Neural cell (in vitro differentiated cells): ENCODE measurements around the gene DENND4A. TPM values are rescaled to one million over a fixed set of nuclear protein-coding genes. Genes with fewer than 3 reads are reported as not detected.

ENCODE experiments used
- H2AFZ ChIP-seq: fragments of 200-600, 300-800 bp; sonication (generic), shearing (Covaris generic); 2 replicates; pipeline ENCODE4 v1.6.0; 2014; ENCODE audit warnings: low read depth, mild to moderate bottlenecking, antibody characterized with exemption, low read length, moderate library complexity
- H3F3A ChIP-seq: fragments of 200-600 bp; shearing (Covaris generic); 2 replicates; pipeline ENCODE4 v1.6.1; 2016; ENCODE audit warnings: mild to moderate bottlenecking, moderate library complexity, mixed read lengths, antibody characterized with exemption, low read length; ENCODE audit not compliant: insufficient read depth, poor library complexity, severe bottlenecking
- H3K27ac ChIP-seq: fragments of 200-600, 300-800 bp; sonication (generic), shearing (Covaris generic); 2 replicates; pipeline ENCODE4 v1.5.1; 2014; ENCODE audit warnings: mild to moderate bottlenecking, low read length, moderate library complexity
- H3K27me3 ChIP-seq: fragments of 300-800, 200-600 bp; sonication (generic), shearing (Covaris generic); 2 replicates; pipeline ENCODE4 v1.6.0; 2014; ENCODE audit warnings: mild to moderate bottlenecking, low read depth, low read length, moderate library complexity; ENCODE audit not compliant: insufficient read depth
- H3K36me3 ChIP-seq: fragments of 300-800, 200-600 bp; sonication (generic), shearing (Covaris generic); 2 replicates; pipeline ENCODE4 v1.5.1; 2014; ENCODE audit warnings: mild to moderate bottlenecking, antibody characterized with exemption, low read length, moderate library complexity; ENCODE audit not compliant: insufficient read depth
- H3K4me2 ChIP-seq: fragments of 300-800, 200-600 bp; sonication (generic), shearing (Covaris generic); 2 replicates; pipeline ENCODE4 v1.6.0; 2014; ENCODE audit warnings: mild to moderate bottlenecking, low read length
- H3K4me3 ChIP-seq: fragments of 300-800, 200-600 bp; sonication (generic), shearing (Covaris generic); 2 replicates; pipeline ENCODE4 v1.5.1; 2014; ENCODE audit warnings: mild to moderate bottlenecking, low read length, moderate library complexity
- H3K79me2 ChIP-seq: fragments of 200-600 bp; shearing (Covaris generic); replicated peaks from 2 replicates; pipeline ENCODE4 v1.6.0; 2014; ENCODE audit warnings: mild to moderate bottlenecking, low read length, moderate library complexity; ENCODE audit not compliant: insufficient read depth
- H3K9ac ChIP-seq: fragments of 300-800, 200-600 bp; sonication (generic), shearing (Covaris generic); 2 replicates; pipeline ENCODE4 v1.6.1; 2016; ENCODE audit warnings: mild to moderate bottlenecking, low read length, mixed read lengths
- H3K9me2 ChIP-seq: fragments of 200-600 bp; shearing (Covaris generic); 2 replicates; pipeline ENCODE4 v1.6.1; 2016; ENCODE audit warnings: mild to moderate bottlenecking, low read length, mixed read lengths; ENCODE audit not compliant: insufficient read depth
- H3K9me3 ChIP-seq: fragments of 200-600, 300-800 bp; sonication (generic), shearing (Covaris generic); 2 replicates; pipeline ENCODE4 v1.6.1; 2016; ENCODE audit warnings: mild to moderate bottlenecking, mixed run types, low read length, moderate library complexity, mixed read lengths
- H4K20me1 ChIP-seq: fragments of 200-600 bp; shearing (Covaris generic); 2 replicates; pipeline ENCODE4 v1.6.1; 2016; ENCODE audit warnings: mild to moderate bottlenecking, mixed run types; ENCODE audit not compliant: insufficient read depth
- EP300 ChIP-seq: fragments of 450-650 bp; conservative IDR thresholded peaks from 2 replicates; pipeline ENCODE4 v1.6.1; 2014; ENCODE audit warnings: antibody characterized with exemption, mild to moderate bottlenecking, moderate library complexity; ENCODE audit not compliant: poor library complexity, severe bottlenecking
- EZH2 ChIP-seq: fragments of 200-600, 300-800 bp; shearing (Covaris generic), sonication (generic); IDR thresholded peaks from 2 replicates; pipeline ENCODE4 v1.6.1; 2014; ENCODE audit warnings: antibody characterized with exemption, low read length, borderline replicate concordance, mild to moderate bottlenecking; ENCODE audit not compliant: insufficient read depth, poor library complexity, severe bottlenecking
- MXI1 ChIP-seq: fragments of 450-650 bp; conservative IDR thresholded peaks from 2 replicates; pipeline ENCODE4 v1.6.1; 2014; ENCODE audit warnings: antibody characterized with exemption, mild to moderate bottlenecking; ENCODE audit not compliant: poor library complexity, severe bottlenecking
- POLR2AphosphoS5 ChIP-seq: IDR thresholded peaks from 2 replicates; pipeline ENCODE4 v1.6.1; 2012
- RAD21 ChIP-seq: fragments of 450-650 bp; conservative IDR thresholded peaks from 2 replicates; pipeline ENCODE4 v1.6.1; 2014; ENCODE audit warnings: antibody characterized with exemption, mild to moderate bottlenecking, moderate library complexity
- SMC3 ChIP-seq: fragments of 450-650 bp; conservative IDR thresholded peaks from 2 replicates; pipeline ENCODE4 v1.6.1; 2014; ENCODE audit warnings: antibody characterized with exemption, mild to moderate bottlenecking, moderate library complexity; ENCODE audit not compliant: poor library complexity
- TAF1 ChIP-seq: IDR thresholded peaks from 2 replicates; pipeline ENCODE4 v1.6.1; 2012; ENCODE audit warnings: low read depth
- polyA plus RNA-seq: library from polyadenylated mRNA; depleted of rRNA; stranded (reverse); fragments of >200 nt; gene quantifications from 2 replicates; pipeline ENCODE4 v1.2.3, GENCODE V29; 2014
- TF ChIP-seq, protein P1 (sequence below): fragments of 450-650 bp; IDR thresholded peaks from 2 replicates; pipeline ENCODE4 v1.5.1; 2014; ENCODE audit warnings: antibody characterized with exemption, mild to moderate bottlenecking, moderate library complexity; ENCODE audit not compliant: poor library complexity, severe bottlenecking
- TF ChIP-seq, protein P2 (sequence below): IDR thresholded peaks from 2 replicates; pipeline ENCODE4 v1.6.1; 2012; ENCODE audit warnings: borderline replicate concordance

DENND4A gene
- polyA plus RNA-seq, 1 donor from 2014 or later = 7.5 TPM

DNA sequence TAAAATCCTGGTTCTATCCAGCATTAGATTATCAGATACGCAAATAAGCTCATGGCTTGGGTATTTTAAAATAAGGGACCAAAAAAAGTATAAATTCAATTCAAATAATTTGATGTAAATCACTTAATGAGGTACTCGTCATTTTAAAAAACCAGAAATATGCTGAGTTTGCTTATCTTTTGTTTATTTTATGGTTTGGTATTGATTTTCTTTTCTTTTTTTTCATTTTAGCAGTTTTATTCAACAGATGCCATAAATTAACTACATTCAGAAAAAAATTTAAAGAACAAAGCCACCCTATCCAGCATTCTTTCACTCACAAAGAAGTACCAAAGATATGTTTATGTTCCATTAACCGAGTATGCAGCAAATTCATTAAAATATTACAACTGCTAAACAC, 22.6 kb downstream of the DENND4A start:
- Histone ChIP-seq H3F3A (no peaks in the 10 kb centered on the region), H3K9me3 (no peaks in the 10 kb centered on the region), H3K36me3 (no peaks in the 10 kb centered on the region), H3K27me3 (no peaks in the 10 kb centered on the region), H2AFZ (no peak overlapping the region), H3K79me2 (no peaks in the 10 kb centered on the region), H4K20me1 (no peaks in the 10 kb centered on the region), H3K27ac (no peak overlapping the region), H3K9me2 (no peaks in the 10 kb centered on the region), H3K4me2 (no peak overlapping the region), H3K9ac (no peak overlapping the region), H3K4me3 (no peak overlapping the region)
- no peak for TF ChIP-seq EZH2
- no peak for TF ChIP-seq MXI1
- TF ChIP-seq RAD21 = no peak
- TF ChIP-seq, protein P1, sequence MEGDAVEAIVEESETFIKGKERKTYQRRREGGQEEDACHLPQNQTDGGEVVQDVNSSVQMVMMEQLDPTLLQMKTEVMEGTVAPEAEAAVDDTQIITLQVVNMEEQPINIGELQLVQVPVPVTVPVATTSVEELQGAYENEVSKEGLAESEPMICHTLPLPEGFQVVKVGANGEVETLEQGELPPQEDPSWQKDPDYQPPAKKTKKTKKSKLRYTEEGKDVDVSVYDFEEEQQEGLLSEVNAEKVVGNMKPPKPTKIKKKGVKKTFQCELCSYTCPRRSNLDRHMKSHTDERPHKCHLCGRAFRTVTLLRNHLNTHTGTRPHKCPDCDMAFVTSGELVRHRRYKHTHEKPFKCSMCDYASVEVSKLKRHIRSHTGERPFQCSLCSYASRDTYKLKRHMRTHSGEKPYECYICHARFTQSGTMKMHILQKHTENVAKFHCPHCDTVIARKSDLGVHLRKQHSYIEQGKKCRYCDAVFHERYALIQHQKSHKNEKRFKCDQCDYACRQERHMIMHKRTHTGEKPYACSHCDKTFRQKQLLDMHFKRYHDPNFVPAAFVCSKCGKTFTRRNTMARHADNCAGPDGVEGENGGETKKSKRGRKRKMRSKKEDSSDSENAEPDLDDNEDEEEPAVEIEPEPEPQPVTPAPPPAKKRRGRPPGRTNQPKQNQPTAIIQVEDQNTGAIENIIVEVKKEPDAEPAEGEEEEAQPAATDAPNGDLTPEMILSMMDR = no peak
- no peak for TF ChIP-seq SMC3
- no peak for TF ChIP-seq POLR2AphosphoS5
- no peak for TF ChIP-seq EP300
- no peak for TF ChIP-seq TAF1
- TF ChIP-seq, protein P2, sequence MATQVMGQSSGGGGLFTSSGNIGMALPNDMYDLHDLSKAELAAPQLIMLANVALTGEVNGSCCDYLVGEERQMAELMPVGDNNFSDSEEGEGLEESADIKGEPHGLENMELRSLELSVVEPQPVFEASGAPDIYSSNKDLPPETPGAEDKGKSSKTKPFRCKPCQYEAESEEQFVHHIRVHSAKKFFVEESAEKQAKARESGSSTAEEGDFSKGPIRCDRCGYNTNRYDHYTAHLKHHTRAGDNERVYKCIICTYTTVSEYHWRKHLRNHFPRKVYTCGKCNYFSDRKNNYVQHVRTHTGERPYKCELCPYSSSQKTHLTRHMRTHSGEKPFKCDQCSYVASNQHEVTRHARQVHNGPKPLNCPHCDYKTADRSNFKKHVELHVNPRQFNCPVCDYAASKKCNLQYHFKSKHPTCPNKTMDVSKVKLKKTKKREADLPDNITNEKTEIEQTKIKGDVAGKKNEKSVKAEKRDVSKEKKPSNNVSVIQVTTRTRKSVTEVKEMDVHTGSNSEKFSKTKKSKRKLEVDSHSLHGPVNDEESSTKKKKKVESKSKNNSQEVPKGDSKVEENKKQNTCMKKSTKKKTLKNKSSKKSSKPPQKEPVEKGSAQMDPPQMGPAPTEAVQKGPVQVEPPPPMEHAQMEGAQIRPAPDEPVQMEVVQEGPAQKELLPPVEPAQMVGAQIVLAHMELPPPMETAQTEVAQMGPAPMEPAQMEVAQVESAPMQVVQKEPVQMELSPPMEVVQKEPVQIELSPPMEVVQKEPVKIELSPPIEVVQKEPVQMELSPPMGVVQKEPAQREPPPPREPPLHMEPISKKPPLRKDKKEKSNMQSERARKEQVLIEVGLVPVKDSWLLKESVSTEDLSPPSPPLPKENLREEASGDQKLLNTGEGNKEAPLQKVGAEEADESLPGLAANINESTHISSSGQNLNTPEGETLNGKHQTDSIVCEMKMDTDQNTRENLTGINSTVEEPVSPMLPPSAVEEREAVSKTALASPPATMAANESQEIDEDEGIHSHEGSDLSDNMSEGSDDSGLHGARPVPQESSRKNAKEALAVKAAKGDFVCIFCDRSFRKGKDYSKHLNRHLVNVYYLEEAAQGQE = no peak

DNA sequence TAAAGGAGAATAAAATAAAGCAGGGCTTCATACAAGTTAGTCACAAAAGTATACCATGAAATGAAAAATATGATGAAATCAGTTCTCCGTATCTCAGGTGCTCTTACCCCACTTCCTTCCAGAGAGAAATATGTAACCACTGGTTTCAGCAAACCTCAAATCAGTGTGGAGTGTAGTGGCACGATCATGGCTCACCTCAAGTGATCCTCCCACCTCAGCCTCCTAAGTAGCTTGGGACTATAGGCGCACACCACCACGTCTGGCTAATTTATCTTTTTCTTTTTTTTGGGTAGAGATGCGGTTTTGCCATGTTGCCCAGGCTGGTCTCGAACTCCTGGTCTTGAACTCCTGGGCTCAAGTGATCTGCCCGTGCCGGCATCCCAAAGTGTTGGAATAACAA, 24.2 kb downstream of the DENND4A start:
- Histone ChIP-seq H3K9me3 (no peaks in the 10 kb centered on the region), H3K9ac (no peak overlapping the region), H3F3A (no peaks in the 10 kb centered on the region), H3K4me3 (no peak overlapping the region), H3K27ac (no peak overlapping the region), H3K79me2 (no peaks in the 10 kb centered on the region), H3K36me3 (no peaks in the 10 kb centered on the region), H2AFZ (no peak overlapping the region), H3K4me2 (no peak overlapping the region), H3K27me3 (no peaks in the 10 kb centered on the region), H3K9me2 (no peaks in the 10 kb centered on the region), H4K20me1 (no peaks in the 10 kb centered on the region)
- TF ChIP-seq MXI1 (no peak), TAF1 (no peak), EZH2 (no peak), POLR2AphosphoS5 (no peak)
- TF ChIP-seq, protein P2 = no peak
